Smooth muscle cell of the coronary artery (primary cell): ENCODE data around the gene AKR1C4. TPM values are rescaled to one million over a fixed set of nuclear protein-coding genes. Genes with fewer than 3 reads are reported as not detected.

ENCODE experiments used
- total RNA-seq: library from RNA; depleted of rRNA; stranded (reverse); fragments of >200 nt; gene quantifications from 2 replicates; pipeline ENCODE4 v1.2.3, GENCODE V29; 2014; ENCODE audit warnings: low replicate concordance

The AKR1C4 gene
- total RNA-seq, result not detected in 2 replicates

GRCh38 chr10:5196702-5197113 lies at the start of gene AKR1C4:
TSS of gene AKR1C4 (plus strand) at chr10:5196837. CDS start at chr10:5196868, 31 bp downstream.

GRCh38 chr10:5184987-5185775 lies 11.5 kb upstream of the AKR1C4 start, which contains the start of gene AKR1C8:
TSS of gene AKR1C8 (minus strand) at chr10:5185150. CDS start at chr10:5185104, 46 bp downstream.

Other genes starting within 250 kb of the AKR1C4 start
- 135 and 139 TPM in 2 replicates for gene AKR1C1, start 233.4 kb upstream of the AKR1C4 start, total RNA-seq
- gene AKR1C2, start 193.0 kb upstream of the AKR1C4 start, total RNA-seq, result 13.3 and 70.8 TPM in 2 replicates
- 132 and 308 TPM in 2 replicates for gene AKR1C3, start 102.4 kb upstream of the AKR1C4 start, total RNA-seq
- gene AKR1C8, start 11.7 kb upstream of the AKR1C4 start, total RNA-seq, result not detected in 2 replicates
- not detected in 2 replicates for gene UCN3, start 168.1 kb downstream of the AKR1C4 start, total RNA-seq
- not detected in 2 replicates for gene TUBAL3, start 208.0 kb downstream of the AKR1C4 start, total RNA-seq
- 19.2 and 30.7 TPM in 2 replicates for gene NET1, start 215.7 kb downstream of the AKR1C4 start, total RNA-seq